Activated T-cell treated with anti-CD3 and anti-CD28 coated beads for 1 hour (primary cell): ENCODE data around the gene SORCS2.
"Not testable (repeated sequence)": the region's sequence is repeated elsewhere in the genome, so short reads cannot be mapped to it uniquely, and the experiment has no call there.

ENCODE experiments used
- DNase-seq: peaks from one replicate; pipeline ENCODE4 v3.0.0-alpha.2; 2020; ENCODE audit warnings: low read depth

Gene SORCS2

GRCh38 chr4:7160439-7160838, 31.9 kb upstream of the SORCS2 start:
- DNase-seq = no peak

DNA sequence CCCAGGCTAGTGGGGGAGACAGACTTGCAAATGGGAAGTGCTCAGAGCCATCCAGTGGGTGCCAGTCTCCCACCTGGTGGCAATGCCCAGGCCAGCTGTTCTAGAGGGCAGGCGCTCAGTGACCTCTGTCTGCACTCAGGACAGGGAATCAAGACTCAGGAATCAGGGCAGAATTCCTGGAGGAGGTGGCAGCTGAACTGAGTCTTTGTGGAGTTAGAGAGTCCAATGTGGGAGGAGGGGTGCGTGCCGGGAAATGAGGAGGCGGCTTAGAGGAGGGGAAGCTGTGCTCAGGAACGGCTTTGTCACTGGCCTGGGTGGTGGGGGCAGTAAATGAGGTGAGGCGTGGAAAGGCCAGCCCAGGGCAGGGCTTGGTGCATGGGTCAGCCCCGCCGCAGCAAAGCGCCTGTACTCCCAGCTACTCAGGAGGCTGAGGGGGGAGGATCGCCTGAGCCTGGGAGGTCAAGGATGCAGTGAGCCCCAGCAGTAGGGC, 31.3 kb upstream of the SORCS2 start:
- no peak for DNase-seq

GRCh38 chr4:7161721-7162214, 30.6 kb upstream of the SORCS2 start:
- DNase-seq = no peak

- not testable (repeated sequence) for DNase-seq
Observed at GRCh38 chr4:7165056-7165873, 27.1 kb upstream of the SORCS2 start.

- DNase-seq = no peak
Observed at GRCh38 chr4:7165874-7166201, 26.5 kb upstream of the SORCS2 start.

DNA sequence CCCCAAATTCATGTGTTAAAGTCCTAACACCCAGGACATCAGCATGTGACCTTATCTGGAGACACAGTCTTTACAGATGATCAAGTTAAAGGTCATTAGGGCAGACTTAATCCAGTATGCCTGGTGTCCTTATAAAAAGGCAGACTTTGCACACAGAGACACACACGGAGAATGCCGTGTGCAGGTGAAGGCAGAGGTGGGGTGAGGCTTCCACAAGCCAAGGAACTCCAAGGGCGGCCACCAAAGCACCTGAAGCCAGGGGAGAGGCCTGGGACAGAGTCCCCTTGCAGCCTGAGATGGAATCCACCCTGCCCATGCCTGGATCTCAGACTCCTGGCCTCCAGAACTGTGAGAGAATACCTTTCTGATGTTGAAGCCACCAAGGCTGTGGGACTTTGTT, 26.1 kb upstream of the SORCS2 start:
- no peak for DNase-seq

- no peak for DNase-seq
Observed at GRCh38 chr4:7166981-7167700, 25.2 kb upstream of the SORCS2 start.

GRCh38 chr4:7167706-7168105, 24.6 kb upstream of the SORCS2 start:
- DNase-seq = no peak

DNA sequence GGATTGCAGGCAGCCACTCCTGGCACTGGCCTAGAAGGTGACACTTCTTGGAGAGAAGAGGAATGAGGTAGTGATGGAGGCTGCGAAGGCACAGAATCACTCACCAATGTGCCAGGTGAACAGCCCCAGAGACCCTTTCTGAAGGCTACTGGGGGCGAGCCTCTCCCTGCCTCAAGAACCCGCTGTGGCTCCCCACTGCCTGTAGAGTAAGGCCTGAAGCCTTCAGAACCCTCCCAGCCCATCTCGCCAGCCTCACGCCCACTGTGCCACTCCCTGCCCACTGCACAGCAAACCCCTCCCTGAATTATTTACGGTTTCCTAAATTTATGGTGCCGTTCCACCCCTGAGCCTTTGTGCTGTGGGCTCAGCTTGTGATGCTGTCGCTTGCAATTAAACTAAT, 24.2 kb upstream of the SORCS2 start:
- DNase-seq = no peak

GRCh38 chr4:7169134-7169533, 23.2 kb upstream of the SORCS2 start:
- no peak for DNase-seq

GRCh38 chr4:7170012-7170411, 22.3 kb upstream of the SORCS2 start:
- no peak for DNase-seq

DNA sequence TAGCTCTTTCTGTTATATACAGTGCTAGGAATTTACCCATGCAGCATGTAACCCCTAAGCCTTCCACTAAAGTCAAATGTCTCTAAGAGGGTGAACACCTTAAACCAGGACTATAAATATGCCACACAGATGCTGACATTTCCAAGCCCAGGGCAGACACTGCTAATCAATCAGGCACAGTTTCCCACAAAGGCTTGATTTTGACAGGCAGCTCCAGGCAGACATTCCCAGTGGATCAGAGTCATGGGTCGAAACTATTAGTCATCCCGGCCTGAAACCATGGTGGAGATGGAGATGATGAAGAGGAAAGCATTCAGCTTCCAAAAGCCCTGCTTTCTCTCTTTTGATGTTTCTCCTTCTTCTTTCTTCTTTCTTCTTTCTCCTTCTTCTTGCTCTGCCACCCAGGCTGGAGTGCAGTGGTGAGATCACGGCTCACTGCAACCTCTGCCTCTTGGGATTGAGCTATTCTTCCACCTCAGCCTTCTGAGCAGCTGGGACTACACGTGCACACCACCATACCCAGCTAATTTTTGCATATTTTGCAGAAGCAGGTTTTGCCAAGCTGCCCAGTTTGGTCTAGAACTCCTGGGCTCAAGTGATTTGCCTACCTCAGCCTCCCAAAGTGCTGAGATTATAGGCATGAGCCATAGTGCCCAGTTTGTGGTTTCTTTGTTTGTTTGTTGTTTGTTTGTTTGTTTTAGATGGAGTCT, 21.0 kb upstream of the SORCS2 start:
- no peak for DNase-seq

DNA sequence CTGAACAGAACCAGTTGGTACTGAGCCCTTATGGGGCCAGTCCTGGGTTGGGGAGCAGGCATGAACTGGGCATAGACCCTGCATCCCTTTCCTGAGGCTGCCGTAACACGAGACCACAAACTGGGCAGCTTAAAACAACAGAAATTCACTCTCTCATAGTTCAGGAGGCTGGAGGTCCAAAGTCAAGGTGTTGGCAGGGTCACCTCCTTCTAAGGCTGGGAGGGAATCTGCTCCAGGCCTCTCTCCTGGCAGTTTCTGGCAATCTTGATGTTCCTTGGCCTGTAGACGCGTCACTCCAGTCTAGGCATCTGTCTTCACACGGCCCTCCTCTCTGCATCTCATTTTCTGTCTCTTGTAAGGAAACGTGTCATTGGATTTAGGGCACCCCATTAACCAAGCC, 19.8 kb upstream of the SORCS2 start:
- no peak for DNase-seq

GRCh38 chr4:7172946-7173345, 19.4 kb upstream of the SORCS2 start:
- no peak for DNase-seq

DNA sequence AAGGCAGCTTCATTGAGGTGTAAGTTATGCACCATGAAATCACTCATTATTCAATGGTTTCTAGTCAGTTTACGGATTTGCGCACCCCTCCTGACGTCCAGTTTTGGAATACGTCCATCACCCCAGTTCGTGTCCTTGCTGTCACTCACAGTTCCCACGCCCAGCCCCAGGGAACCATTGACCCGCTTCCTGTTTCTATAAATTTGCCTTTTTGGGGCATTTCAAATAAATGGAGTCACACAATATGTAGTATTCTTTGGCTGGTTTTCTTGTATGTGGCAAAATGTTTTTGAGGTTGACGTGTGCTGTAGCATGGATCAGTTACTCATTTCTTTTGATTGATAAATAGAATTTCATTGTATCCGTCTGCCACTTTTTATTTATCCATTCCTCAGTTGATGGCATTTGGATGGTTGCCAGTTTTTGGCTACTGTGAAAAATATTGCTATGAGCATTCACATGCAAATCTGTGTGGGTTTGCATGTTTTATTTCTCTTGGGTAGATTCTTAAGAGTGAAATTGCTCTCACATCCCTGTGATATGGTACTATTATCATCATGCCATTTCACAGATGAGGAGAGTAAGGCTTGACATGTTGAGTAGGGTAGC, 18.4 kb upstream of the SORCS2 start:
- DNase-seq = no peak

DNA sequence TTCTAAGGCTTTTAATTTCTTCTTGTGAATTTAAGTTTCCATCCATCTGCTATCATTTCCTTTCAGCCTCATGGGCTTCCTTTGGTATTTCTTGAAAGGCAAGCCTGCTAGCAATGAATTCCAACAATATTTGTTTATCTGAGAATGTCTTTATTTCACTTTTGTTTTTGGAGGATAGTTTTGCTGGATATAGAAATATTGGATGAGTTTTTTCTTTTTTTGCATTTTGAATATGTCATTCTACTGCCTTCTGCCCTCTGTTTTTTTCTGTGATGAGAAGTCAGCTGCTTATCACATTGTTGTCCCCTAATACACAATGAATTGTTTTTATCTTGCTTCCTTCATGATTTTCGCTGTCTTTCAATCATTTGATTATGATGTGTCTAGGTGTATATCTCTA, 13.2 kb upstream of the SORCS2 start:
- DNase-seq = no peak

DNA sequence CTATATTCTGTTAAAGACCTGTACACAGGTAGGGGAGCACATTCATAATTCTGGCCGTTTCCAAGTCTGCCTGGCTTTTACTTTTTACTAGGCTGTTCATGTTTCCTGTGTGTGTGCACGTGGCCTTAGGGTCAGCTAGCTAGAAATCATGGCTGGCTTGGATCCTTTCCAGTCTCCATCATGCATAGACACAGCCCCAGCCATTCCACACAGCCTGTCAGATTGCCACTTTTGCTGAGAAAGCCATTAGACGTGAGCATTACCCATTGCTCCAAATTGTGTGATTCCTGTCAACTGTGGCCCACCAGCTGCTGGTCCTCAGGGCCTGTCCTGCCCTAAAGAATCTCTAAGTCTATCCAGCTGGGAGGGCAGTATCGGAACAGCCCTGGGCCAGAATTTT, 11.4 kb upstream of the SORCS2 start:
- no peak for DNase-seq

- no peak for DNase-seq
Observed at GRCh38 chr4:7182616-7183015, 9.7 kb upstream of the SORCS2 start.

DNA sequence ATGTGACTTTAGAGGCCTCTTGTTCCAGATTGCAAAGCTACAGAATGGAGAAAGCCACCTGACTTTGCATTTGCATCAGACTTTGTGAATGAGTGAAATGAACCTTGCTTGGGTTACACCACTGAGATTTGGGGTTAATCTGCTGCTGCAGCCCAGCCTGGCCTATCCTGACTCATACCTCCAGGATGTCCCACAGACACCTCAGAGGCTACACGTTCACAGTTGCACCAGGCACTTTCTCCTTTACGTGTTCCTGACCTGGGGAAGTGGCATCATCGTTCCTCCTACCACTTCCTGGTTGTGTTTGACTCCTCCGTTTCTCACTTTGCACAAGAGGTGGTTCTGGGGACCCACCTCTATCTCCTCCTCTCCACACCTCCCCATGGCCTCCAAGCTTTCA, 9.2 kb upstream of the SORCS2 start:
- no peak for DNase-seq

DNA sequence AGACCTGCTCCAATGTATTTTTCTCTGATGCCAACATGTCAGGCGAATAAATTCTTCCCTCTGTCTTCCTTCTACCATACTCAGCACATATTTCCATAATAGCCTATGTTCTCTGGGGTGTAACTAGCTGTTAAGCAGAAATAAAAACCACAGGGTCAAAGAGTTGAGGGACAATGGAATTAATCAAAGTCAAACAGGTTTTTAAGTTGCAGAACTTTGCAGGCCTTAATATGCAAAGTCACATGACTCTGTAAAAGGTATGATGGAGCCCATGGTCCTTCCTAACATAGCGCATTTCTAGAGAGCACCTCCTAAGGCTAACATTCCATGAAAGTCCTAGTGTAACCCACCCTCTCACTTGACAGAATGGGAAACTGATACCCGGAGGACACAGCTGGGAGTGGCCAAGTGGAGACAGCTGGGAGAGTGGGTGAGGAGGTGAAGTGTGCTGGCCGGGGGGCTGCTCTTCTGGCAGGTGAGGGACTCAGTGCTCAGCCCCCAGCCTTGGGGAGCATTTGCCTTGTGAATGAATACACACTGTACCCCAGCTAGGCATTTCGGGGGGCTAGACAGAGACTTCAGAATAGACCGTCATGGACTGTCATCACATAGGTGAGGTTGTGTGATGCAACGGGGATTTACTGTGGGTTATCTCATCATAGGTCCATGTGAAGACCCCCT, 8.4 kb upstream of the SORCS2 start:
- DNase-seq = no peak

GRCh38 chr4:7185487-7186030, 6.8 kb upstream of the SORCS2 start:
- DNase-seq = no peak

- DNase-seq = no peak
Observed at GRCh38 chr4:7186031-7186430, 6.3 kb upstream of the SORCS2 start.
